ENCODE data around the gene NOL4L.

GRCh38 chr20:32520927-32521203 lies 64.3 kb downstream of the NOL4L start:
- TF ChIP-seq, protein P1, sequence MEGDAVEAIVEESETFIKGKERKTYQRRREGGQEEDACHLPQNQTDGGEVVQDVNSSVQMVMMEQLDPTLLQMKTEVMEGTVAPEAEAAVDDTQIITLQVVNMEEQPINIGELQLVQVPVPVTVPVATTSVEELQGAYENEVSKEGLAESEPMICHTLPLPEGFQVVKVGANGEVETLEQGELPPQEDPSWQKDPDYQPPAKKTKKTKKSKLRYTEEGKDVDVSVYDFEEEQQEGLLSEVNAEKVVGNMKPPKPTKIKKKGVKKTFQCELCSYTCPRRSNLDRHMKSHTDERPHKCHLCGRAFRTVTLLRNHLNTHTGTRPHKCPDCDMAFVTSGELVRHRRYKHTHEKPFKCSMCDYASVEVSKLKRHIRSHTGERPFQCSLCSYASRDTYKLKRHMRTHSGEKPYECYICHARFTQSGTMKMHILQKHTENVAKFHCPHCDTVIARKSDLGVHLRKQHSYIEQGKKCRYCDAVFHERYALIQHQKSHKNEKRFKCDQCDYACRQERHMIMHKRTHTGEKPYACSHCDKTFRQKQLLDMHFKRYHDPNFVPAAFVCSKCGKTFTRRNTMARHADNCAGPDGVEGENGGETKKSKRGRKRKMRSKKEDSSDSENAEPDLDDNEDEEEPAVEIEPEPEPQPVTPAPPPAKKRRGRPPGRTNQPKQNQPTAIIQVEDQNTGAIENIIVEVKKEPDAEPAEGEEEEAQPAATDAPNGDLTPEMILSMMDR (IDR thresholded peaks at IDR 0.05; ENCODE audit: insufficient read depth, low read length, poor library complexity, severe bottlenecking): no peak
- TF ChIP-seq EZH2phosphoT487 (conservative IDR thresholded peaks at IDR 0.05; ENCODE audit: low read length): no peak
